HG03108 (cell line): ENCODE data around the gene HNRNPH3.

Experiments
- ATAC-seq: cut with Tn5 transposase; IDR thresholded peaks from one replicate; pipeline ENCODE4 v1.9.1; 2021; ENCODE audit warnings: moderate library complexity; ENCODE audit not compliant: unreplicated experiment

The HNRNPH3 gene

GRCh38 chr10:68330852-68331454 lies 911 bp upstream of the HNRNPH3 start:
- no peak for ATAC-seq

GRCh38 chr10:68332259-68333057 lies 594 bp downstream of the HNRNPH3 start, which contains the start of gene PBLD:
Gene PBLD (minus strand): TSS chr10:68332928. CDS start chr10:68306844, 26,084 bp downstream.
- peak; percentile 16 for ATAC-seq

GRCh38 chr10:68333058-68333395 lies 1.2 kb downstream of the HNRNPH3 start:
- no peak for ATAC-seq

- ATAC-seq = no peak
Observed at GRCh38 chr10:68333440-68334431, 1.9 kb downstream of the HNRNPH3 start.

- ATAC-seq = no peak
Observed at GRCh38 chr10:68334672-68335467, 3.0 kb downstream of the HNRNPH3 start.

- ATAC-seq = no peak
Observed at GRCh38 chr10:68336754-68337351, 5.0 kb downstream of the HNRNPH3 start.

- ATAC-seq = no peak
Observed at GRCh38 chr10:68340358-68341080, 8.7 kb downstream of the HNRNPH3 start.

GRCh38 chr10:68342909-68343516 lies 11.1 kb downstream of the HNRNPH3 start:
- no peak for ATAC-seq

- ATAC-seq = no peak
Observed at GRCh38 chr10:68345621-68346020, 13.8 kb downstream of the HNRNPH3 start.

- no peak for ATAC-seq
Observed at GRCh38 chr10:68346774-68347173, 14.9 kb downstream of the HNRNPH3 start.

- ATAC-seq = no peak
Observed at GRCh38 chr10:68348265-68348741, 16.4 kb downstream of the HNRNPH3 start.

- ATAC-seq = no peak
Observed at GRCh38 chr10:68353537-68353936, 21.7 kb downstream of the HNRNPH3 start.

GRCh38 chr10:68359189-68359588 lies 27.3 kb downstream of the HNRNPH3 start:
- no peak for ATAC-seq

GRCh38 chr10:68362590-68362989 lies 30.7 kb downstream of the HNRNPH3 start:
- ATAC-seq = no peak

- no peak for ATAC-seq
Observed at GRCh38 chr10:68364101-68364886, 32.4 kb downstream of the HNRNPH3 start.

- no peak for ATAC-seq
Observed at GRCh38 chr10:68365611-68366010, 33.7 kb downstream of the HNRNPH3 start.

- ATAC-seq = no peak
Observed at GRCh38 chr10:68366600-68366999, 34.7 kb downstream of the HNRNPH3 start.

GRCh38 chr10:68367121-68367520 lies 35.3 kb downstream of the HNRNPH3 start:
- no peak for ATAC-seq
